Right cardiac atrium (tissue), 5 donors: ENCODE data around the gene PPP1R15B. TPM values are rescaled to one million over a fixed set of nuclear protein-coding genes. Genes with fewer than 3 reads are reported as not detected.

Experiments
- ATAC-seq, 2 donors: fragments of 200-7000 bp; cut with Tn5 transposase; one replicate each; pipeline versions ENCODE4 v1.8.0 to v1.9.1; 2020; ENCODE audit warnings: moderate library complexity in 2 of 2, mild to moderate bottlenecking in 1 of 2
- DNase-seq, 3 donors: peaks; one replicate each; pipeline ENCODE4 v3.0.0-alpha.2; 2020
- H3K27ac ChIP-seq: one replicate; pipeline ENCODE4 v1.5.1; 2013; ENCODE audit warnings: mild to moderate bottlenecking, low read length, control low read depth, moderate library complexity
- H3K27me3 ChIP-seq: one replicate; pipeline ENCODE4 v1.6.1; 2013; ENCODE audit not compliant: control insufficient read depth, insufficient read depth
- H3K4me1 ChIP-seq: one replicate; pipeline ENCODE4 v1.6.1; 2013; ENCODE audit warnings: low read length; ENCODE audit not compliant: control insufficient read depth, insufficient read depth
- H3K4me3 ChIP-seq: one replicate; pipeline ENCODE4 v1.5.1; 2013; ENCODE audit warnings: low read length, control low read depth
- H3K9me3 ChIP-seq: one replicate; pipeline ENCODE4 v1.6.1; 2013; ENCODE audit warnings: low read length; ENCODE audit not compliant: control insufficient read depth
- WGBS: extraction: QIAGEN DNeasy Blood & Tissue Kit; methylation state at CpG from one replicate; pipeline ENCODE4 v1.1.7; 2013; 5-methylcytosine and 5-hydroxymethylcytosine counted together
- intact Hi-C, 4 donors: fragments of 100-400 bp; cut with DNase I; formaldehyde crosslinking; loops; one replicate each; pipeline versions ENCODE4 v1.11.0 to v1.14.0; 2022 to 2023
- polyA plus RNA-seq: library from polyadenylated mRNA; stranded (reverse); fragments of 200-250 nt; gene quantifications from one replicate; pipeline ENCODE4 v1.2.3, GENCODE V29; 2013
- total RNA-seq, 4 donors: library from RNA; stranded (reverse); fragmentation: NEBNext Ultra II Directional; extraction: Animal tissue kit (Norgen Biotek cat#: 25700); gene quantifications; one replicate each; pipeline ENCODE4 v1.2.1, GENCODE V29; 2021
- donor health status: healthy with polysubstance abuse.
- donor health status: DM: no; HTN: yes; CAD: no.
- donor health status: DM: no; HTN: no; CAD: no.
- donor health status: DM: no; HTN: yes; CAD: no; lungs with severe emphysema.
- donor health status: DM: yes; HTN: yes; CAD: no.

Gene PPP1R15B
- total and polyA plus RNA-seq, 5 donors: 14.2 to 36.3 (median 22.3) TPM

DNA sequence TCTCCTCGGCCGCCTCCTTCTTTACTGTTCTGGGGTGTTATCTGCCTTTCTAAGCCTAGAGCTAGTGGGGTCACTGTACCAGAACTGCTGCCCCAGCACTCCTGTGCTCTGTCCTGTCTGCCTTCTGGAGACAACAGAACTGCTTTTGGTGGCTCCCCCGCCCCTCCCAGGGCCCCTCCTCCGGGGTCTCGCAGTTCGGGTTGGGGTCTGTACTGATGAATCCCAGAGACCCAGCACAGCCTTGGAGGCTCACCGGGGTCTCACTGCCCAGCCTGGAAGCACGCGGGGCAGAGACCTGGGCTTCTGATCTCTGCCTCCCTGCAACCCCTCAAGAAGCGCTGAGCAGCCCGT is 48.7 kb downstream of the PPP1R15B start:
- no peaks in the 10 kb centered on the region for H3K9me3 ChIP-seq
- H3K4me3 ChIP-seq: peak overlapping the region; percentile 14
- H3K4me1 ChIP-seq: peaks cover 7% of the 10 kb centered on the region
- DNase-seq (no peak), ATAC-seq (peak in 1 of 2 donors; percentile 4)
- intact Hi-C loops: loop anchor here (2.0 to 5.0 kb wide), 4 partner anchors 106 to 200 kb away; no protein-coding TSS in a partner anchor
- WGBS: 33% methylated on average over 11 of the region's 11 CpGs
- no peaks in the 10 kb centered on the region for H3K27me3 ChIP-seq
- H3K27ac ChIP-seq: no peak overlapping the region

DNA sequence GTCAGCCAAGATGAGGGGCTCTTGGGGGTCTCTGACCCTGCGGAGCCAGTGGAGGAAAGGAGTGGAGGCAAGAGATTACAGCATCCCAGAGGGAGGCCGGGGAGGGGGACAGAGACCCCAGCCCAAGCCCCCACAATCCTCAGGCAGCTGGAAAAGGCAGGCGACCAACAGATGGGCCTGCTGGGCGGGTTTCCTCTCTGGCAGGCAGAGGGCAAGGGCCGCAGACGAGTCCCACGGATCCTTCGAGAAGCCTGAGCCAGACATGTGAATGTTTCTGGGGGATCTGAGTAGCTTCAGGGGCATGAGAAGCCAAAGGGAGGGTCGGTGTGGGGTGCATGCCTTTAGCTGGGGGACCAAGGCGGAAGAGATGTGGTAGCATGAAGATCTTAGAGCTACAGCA is 49.8 kb downstream of the PPP1R15B start:
- DNase-seq: no peak
- Histone ChIP-seq H3K27me3 (no peaks in the 10 kb centered on the region), H3K4me1 (peaks cover 7% of the 10 kb centered on the region), H3K4me3 (no peak overlapping the region), H3K27ac (no peak overlapping the region), H3K9me3 (no peaks in the 10 kb centered on the region)
- intact Hi-C loops: loop anchor here (2.0 to 5.0 kb wide), 4 partner anchors 104 to 199 kb away; no protein-coding TSS in a partner anchor
- ATAC-seq: no peak
- WGBS: 75% methylated on average over 10 of the region's 10 CpGs

DNA sequence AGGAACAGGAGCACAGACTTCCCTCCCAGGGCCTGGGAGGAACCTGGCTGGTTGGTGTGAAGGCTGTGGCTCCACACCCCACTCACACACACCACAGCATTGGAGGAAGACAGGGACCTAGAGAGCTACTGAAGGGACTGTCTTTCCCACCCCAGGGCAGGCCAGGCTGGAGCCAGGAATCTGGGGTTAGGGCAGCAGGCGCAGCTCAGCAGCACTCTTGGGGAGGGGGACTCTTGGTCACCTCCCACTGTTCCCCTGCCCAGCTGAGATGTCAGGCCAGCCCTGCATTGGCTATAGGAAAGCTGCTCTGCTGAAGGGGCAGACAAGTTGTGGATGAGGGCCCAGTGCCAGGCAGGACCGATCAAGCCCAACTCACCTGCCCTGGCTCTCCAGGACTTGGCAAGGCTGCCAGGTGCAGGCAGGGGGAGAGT is 50.3 kb downstream of the PPP1R15B start:
- Histone ChIP-seq H3K27ac (peak overlapping the region; percentile 14), H3K9me3 (no peaks in the 10 kb centered on the region), H3K27me3 (no peaks in the 10 kb centered on the region), H3K4me3 (no peak overlapping the region), H3K4me1 (peaks cover 7% of the 10 kb centered on the region)
- peak; percentile 13 to 25 for ATAC-seq
- intact Hi-C loops: loop anchor here (5.0 kb wide), 2 partner anchors 104 to 144 kb away; no protein-coding TSS in a partner anchor
- DNase-seq: peak in 1 of 3 donors; percentile 62
- WGBS: 81% methylated on average over 2 of the region's 2 CpGs

- WGBS: 38% methylated on average over 4 of the region's 4 CpGs
- peak in 1 of 2 donors; percentile 17 for ATAC-seq
- no peaks in the 10 kb centered on the region for H3K27me3 ChIP-seq
- no peaks in the 10 kb centered on the region for H3K9me3 ChIP-seq
- DNase-seq: peak in 1 of 3 donors; percentile 42
- H3K27ac ChIP-seq: no peak overlapping the region
- no peak overlapping the region for H3K4me3 ChIP-seq
- peaks cover 7% of the 10 kb centered on the region for H3K4me1 ChIP-seq
- intact Hi-C loops: loop anchor here (5.0 kb wide), 2 partner anchors 103 to 143 kb away; no protein-coding TSS in a partner anchor
These were observed 51.3 kb downstream of the PPP1R15B start for GRCh38 chr1:204360314-204360713.

GRCh38 chr1:204359474-204360255 is 52.0 kb downstream of the PPP1R15B start, which contains the start of gene PLEKHA6:
PLEKHA6 (minus strand) TSS chr1:204359929; CDS start chr1:204273727, 86,202 bp downstream.
- 4% methylated on average over 20 of the region's 20 CpGs for WGBS
- Histone ChIP-seq H3K27ac (no peak within 1 kb of the TSS), H3K9me3 (no peaks in the 10 kb centered on the region), H3K27me3 (no peaks in the 10 kb centered on the region), H3K4me3 (no peak within 1 kb of the TSS), H3K4me1 (peaks cover 7% of the 10 kb centered on the region)
- intact Hi-C loops: loop anchor here (5.0 to 10.0 kb wide), 4 partner anchors 52 to 142 kb away; no protein-coding TSS in a partner anchor
- DNase-seq: peak; percentile 68 to 91 (median 90)
- peak; percentile 35 to 48 for ATAC-seq

DNA sequence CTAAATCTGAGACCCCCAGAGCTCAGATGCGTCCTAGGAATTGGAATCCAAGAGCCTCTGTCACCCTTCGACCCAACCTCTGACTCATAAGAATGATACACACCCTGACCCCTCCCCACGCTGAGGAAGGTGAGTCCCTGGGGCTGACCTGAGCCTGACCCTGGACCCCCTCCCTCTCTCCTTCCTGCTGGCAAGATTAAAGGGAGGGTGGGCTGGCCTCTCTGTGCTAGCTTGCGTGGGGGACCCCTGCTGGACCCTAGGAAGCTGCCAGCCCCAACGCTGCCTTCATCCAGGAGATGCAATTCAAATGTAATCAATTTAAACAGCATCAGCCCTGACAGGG is 52.5 kb downstream of the PPP1R15B start:
- DNase-seq (peak in 1 of 3 donors; percentile 47), ATAC-seq (no peak)
- H3K9me3 ChIP-seq: no peaks in the 10 kb centered on the region
- no peaks in the 10 kb centered on the region for H3K27me3 ChIP-seq
- H3K4me3 ChIP-seq: no peak overlapping the region
- intact Hi-C loops: loop anchor here in 2 of 4 donors (5.0 to 10.0 kb wide), 2 partner anchors 52 to 64 kb away; no protein-coding TSS in a partner anchor
- no peak overlapping the region for H3K27ac ChIP-seq
- WGBS: 35% methylated on average over 5 of the region's 5 CpGs
- H3K4me1 ChIP-seq: peaks cover 7% of the 10 kb centered on the region

DNA sequence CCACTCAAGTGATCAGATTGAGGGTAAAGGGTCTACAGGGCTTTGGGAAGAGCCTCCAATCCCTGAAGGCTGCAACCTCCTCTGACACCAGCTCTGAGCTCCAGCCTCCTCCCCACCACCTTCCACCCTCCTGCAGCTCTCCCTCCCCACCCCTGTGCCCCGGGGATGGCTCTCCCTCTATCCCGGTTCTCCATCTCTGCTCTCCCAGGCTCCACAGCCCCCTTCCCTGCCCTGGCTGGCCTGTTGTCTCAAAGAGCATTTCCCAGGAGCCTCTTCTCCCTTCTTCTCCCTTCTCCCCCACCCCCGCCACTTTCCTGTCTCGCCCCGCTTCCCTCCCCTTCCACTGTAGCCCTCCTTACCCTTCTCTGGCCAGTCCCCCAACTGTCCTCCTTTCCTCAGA is 53.0 kb downstream of the PPP1R15B start:
- Histone ChIP-seq H3K9me3 (no peaks in the 10 kb centered on the region), H3K4me3 (no peak overlapping the region), H3K27ac (no peak overlapping the region), H3K4me1 (peaks cover 7% of the 10 kb centered on the region), H3K27me3 (no peaks in the 10 kb centered on the region)
- intact Hi-C loops: loop anchor here in 2 of 4 donors (5.0 to 10.0 kb wide), 2 partner anchors 51 to 64 kb away; no protein-coding TSS in a partner anchor
- no peak for ATAC-seq
- 47% methylated on average over 5 of the region's 5 CpGs for WGBS
- peak in 1 of 3 donors; percentile 54 for DNase-seq

DNA sequence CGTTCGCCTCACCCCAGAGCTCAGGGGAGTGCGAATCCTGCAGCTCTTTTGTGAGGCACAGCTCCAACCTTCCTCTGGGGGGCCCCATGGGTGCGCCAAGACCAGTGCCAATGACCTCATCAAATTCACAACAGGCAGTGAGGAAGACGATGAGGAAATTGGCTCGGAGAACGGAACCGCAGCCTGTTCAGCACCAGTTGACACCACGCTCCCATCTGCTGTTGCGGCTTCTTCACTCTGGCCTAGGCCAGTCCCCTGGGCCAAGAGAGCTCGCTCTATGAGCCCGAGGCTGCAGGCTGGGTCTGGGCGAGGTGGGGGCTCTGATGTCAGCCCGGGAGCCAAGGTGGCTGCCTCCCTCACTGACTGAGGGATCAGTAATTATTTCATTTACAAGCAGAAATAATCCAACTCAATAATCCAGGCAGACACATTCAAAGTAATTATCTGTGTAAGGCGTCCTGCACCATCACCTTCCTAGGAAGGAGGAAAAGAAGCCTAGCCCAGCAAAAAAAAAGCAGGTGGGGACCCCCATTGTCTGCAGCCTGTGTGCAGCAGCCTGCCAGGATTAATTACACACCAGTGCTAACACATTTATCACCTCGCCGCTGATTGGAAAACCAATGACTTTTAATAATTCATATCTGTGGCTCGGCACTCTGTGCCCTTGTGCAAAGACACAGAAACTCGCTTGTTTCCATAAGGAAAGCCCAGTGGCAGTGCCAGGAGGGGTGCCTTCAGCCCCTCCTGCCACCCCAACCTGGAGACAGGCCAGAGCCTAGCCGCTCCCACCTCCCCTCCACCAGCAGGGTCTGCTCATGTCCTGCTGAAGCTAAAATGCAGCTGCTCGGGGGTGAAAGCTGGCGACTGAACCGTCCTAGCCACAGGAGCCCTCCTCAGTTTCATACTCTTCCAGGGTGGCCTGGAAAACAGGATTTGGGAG is 53.8 kb downstream of the PPP1R15B start:
- H3K27me3 ChIP-seq: no peaks in the 10 kb centered on the region
- ATAC-seq (peak; percentile 40 to 46), DNase-seq (peak; percentile 61 to 81 (median 80))
- no peak overlapping the region for H3K27ac ChIP-seq
- no peaks in the 10 kb centered on the region for H3K9me3 ChIP-seq
- 48% methylated on average over 23 of the region's 23 CpGs for WGBS
- intact Hi-C loops: loop anchor here in 2 of 4 donors (5.0 to 10.0 kb wide), 2 partner anchors 51 to 63 kb away; no protein-coding TSS in a partner anchor
- peaks cover 7% of the 10 kb centered on the region for H3K4me1 ChIP-seq
- H3K4me3 ChIP-seq: no peak overlapping the region

DNA sequence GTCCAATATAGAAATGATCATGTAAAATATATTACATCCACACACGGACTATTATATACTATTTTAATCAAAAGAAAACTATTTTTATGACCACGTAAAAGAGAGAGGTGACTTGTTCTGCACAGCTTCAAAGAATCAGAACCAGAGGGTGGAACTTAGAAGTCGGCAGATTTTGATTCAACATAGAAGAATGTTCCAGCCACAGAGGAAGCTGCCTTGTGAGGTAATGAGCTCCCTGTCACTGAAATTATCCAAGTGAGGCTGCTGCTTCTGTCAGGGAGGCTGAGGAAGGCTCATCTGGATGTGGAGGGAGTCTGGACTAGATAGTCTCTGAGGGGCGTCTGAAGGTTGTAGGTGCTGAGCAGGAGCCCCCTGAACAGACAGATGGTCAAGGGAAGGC is 54.6 kb downstream of the PPP1R15B start:
- intact Hi-C loops: loop anchor here in 2 of 4 donors (5.0 to 10.0 kb wide), 2 partner anchors 50 to 62 kb away; no protein-coding TSS in a partner anchor
- Histone ChIP-seq H3K27ac (peak overlapping the region; percentile 26), H3K27me3 (no peaks in the 10 kb centered on the region), H3K9me3 (no peaks in the 10 kb centered on the region), H3K4me3 (no peak overlapping the region), H3K4me1 (peaks cover 7% of the 10 kb centered on the region)
- 79% methylated on average over 4 of the region's 4 CpGs for WGBS
- ATAC-seq (no peak), DNase-seq (no peak)

DNA sequence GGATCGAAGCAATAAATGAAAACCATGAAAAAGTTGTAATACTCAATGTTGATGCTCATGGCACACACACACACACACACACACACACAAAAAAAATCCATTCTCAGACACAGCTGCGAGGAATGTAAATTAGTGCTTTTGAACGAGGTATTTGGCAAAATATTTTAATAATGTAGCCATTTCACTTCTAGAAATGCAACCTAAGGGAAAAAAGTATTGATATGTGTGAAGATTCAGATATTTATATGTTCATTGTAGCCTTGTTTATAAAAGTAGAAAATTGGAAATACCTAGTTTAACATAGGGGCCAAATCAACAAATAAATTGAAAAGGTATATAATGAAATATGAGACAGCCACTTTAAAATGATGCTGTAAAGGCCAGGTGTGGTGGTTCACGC is 55.7 kb downstream of the PPP1R15B start:
- H3K27ac ChIP-seq: no peak overlapping the region
- H3K27me3 ChIP-seq: no peaks in the 10 kb centered on the region
- DNase-seq: no peak
- H3K9me3 ChIP-seq: no peaks in the 10 kb centered on the region
- WGBS: 91% methylated on average over 4 of the region's 4 CpGs
- peaks cover 7% of the 10 kb centered on the region for H3K4me1 ChIP-seq
- no peak overlapping the region for H3K4me3 ChIP-seq
- intact Hi-C loops: loop anchor here in 2 of 4 donors (5.0 to 10.0 kb wide), 2 partner anchors 49 to 61 kb away; no protein-coding TSS in a partner anchor
- no peak for ATAC-seq
